Fibroblast of lung (primary cell): ENCODE measurements around the gene LIPH. TPM values are rescaled to one million over a fixed set of nuclear protein-coding genes. Genes with fewer than 3 reads are reported as not detected.

Experiments used
- DNase-seq, 2 donors: peaks; one replicate each; pipeline versions ENCODE4 v3.0.0 to v3.0.0-alpha.2; 2010; ENCODE audit warnings: low read depth in 2 of 2
- H2AFZ ChIP-seq: 2 replicates; pipeline ENCODE4 v1.5.1; 2012; ENCODE audit warnings: low read length, control low read depth, inconsistent platforms
- H3K27ac ChIP-seq: 2 replicates; pipeline ENCODE4 v1.5.1; 2011; ENCODE audit warnings: low read length, control low read depth; ENCODE audit not compliant: insufficient read depth
- H3K27me3 ChIP-seq: 2 replicates; pipeline ENCODE4 v1.5.1; 2011; ENCODE audit warnings: mild to moderate bottlenecking, low read length; ENCODE audit not compliant: control insufficient read depth, insufficient read depth
- H3K36me3 ChIP-seq: 2 replicates; pipeline ENCODE4 v1.5.1; 2011; ENCODE audit warnings: low read length; ENCODE audit not compliant: control insufficient read depth, insufficient read depth
- H3K4me1 ChIP-seq: 2 replicates; pipeline ENCODE4 v1.5.1; 2011; ENCODE audit warnings: low read length; ENCODE audit not compliant: control insufficient read depth, insufficient read depth; ENCODE audit errors: extremely low read depth
- H3K4me2 ChIP-seq: 2 replicates; pipeline ENCODE4 v1.5.1; 2011; ENCODE audit warnings: low read length, control low read depth; ENCODE audit not compliant: insufficient read depth; ENCODE audit errors: extremely low read depth
- H3K4me3 ChIP-seq, 4 experiments: fragments of 200-600 bp in 1 of 4; sonication (generic) in 1 of 4; replicated peaks in 1 of 4; 2 replicates each; pipeline ENCODE4 v1.5.1; 2011 to 2016; ENCODE audit warnings: low read length in 4 of 4, low read depth in 3 of 4, mild to moderate bottlenecking in 3 of 4, control low read depth in 2 of 4, inconsistent platforms in 1 of 4, mixed read lengths in 1 of 4; ENCODE audit not compliant: insufficient read depth in 1 of 4; ENCODE audit errors: control extremely low read depth in 1 of 4
- H3K79me2 ChIP-seq: 2 replicates; pipeline ENCODE4 v1.5.1; 2012; ENCODE audit warnings: mild to moderate bottlenecking, low read length, inconsistent platforms; ENCODE audit not compliant: control insufficient read depth, insufficient read depth
- H3K9ac ChIP-seq: 2 replicates; pipeline ENCODE4 v1.5.1; 2011; ENCODE audit warnings: mild to moderate bottlenecking, low read length, control low read depth; ENCODE audit not compliant: insufficient read depth
- H3K9me3 ChIP-seq: 2 replicates; pipeline ENCODE4 v1.5.1; 2012; ENCODE audit warnings: low read depth, low read length; ENCODE audit not compliant: control insufficient read depth, insufficient read depth
- H4K20me1 ChIP-seq: 2 replicates; pipeline ENCODE4 v1.5.1; 2011; ENCODE audit warnings: low read length; ENCODE audit not compliant: control insufficient read depth, insufficient read depth; ENCODE audit errors: extremely low read depth
- CTCF ChIP-seq, 2 donors: IDR thresholded peaks in 1 of 2; conservative IDR thresholded peaks in 1 of 2; 1 replicate in 1 of 2; 2 replicates in 1 of 2; pipeline ENCODE4 v1.5.1; 2011 to 2012; ENCODE audit warnings: low read length in 2 of 2, control low read depth in 1 of 2, inconsistent platforms in 1 of 2, low read depth in 1 of 2, mild to moderate bottlenecking in 1 of 2
- EZH2 ChIP-seq: IDR thresholded peaks from 2 replicates; pipeline ENCODE4 v1.5.1; 2012; ENCODE audit warnings: low read length, control low read depth, mild to moderate bottlenecking; ENCODE audit errors: missing control alignments
- polyA plus RNA-seq, 2 donors: library from polyadenylated mRNA; depleted of rRNA in 1 of 2; stranded (reverse) in 1 of 2; unstranded in 1 of 2; fragments of >200 nt; gene quantifications; 2 replicates each; pipeline ENCODE4 v1.2.1, GENCODE V29; 2011 to 2012; ENCODE audit warnings: missing spikeins in 1 of 2
- total RNA-seq: library from RNA; depleted of rRNA; stranded (reverse); fragments of >200 nt; gene quantifications from 2 replicates; pipeline ENCODE4 v1.2.1, GENCODE V29; 2014

LIPH gene
- total and polyA plus RNA-seq, 2 donors (not counting 1 experiment from before 2014, with no cell fraction given): 0.32 TPM; not detected in 1

- no peak overlapping the region for H3K4me3 ChIP-seq
- no peaks in the 10 kb centered on the region for H3K79me2 ChIP-seq
- no peaks in the 10 kb centered on the region for H3K36me3 ChIP-seq
- H3K27me3 ChIP-seq: no peaks in the 10 kb centered on the region
- no peak overlapping the region for H3K9ac ChIP-seq
- no peak overlapping the region for H3K4me2 ChIP-seq
- no peaks in the 10 kb centered on the region for H4K20me1 ChIP-seq
- H3K9me3 ChIP-seq: no peaks in the 10 kb centered on the region
- DNase-seq: no peak
- H2AFZ ChIP-seq: no peak overlapping the region
- H3K27ac ChIP-seq: no peak overlapping the region
- TF ChIP-seq CTCF (conservative IDR thresholded peaks at IDR 0.05 in 1 of 2, IDR thresholded peaks at IDR 0.05 in 1 of 2; ENCODE audit: low read depth in 1 of 2, low read length in 2 of 2) (no peak), EZH2 (no peak)
- no peaks in the 10 kb centered on the region for H3K4me1 ChIP-seq
These were observed 25.9 kb downstream of the LIPH start for GRCh38 chr3:185526349-185526951.

- H3K4me3 ChIP-seq: no peak overlapping the region
- H3K4me2 ChIP-seq: no peak overlapping the region
- no peaks in the 10 kb centered on the region for H3K9me3 ChIP-seq
- H2AFZ ChIP-seq: no peak overlapping the region
- H3K27me3 ChIP-seq: no peaks in the 10 kb centered on the region
- TF ChIP-seq CTCF (conservative IDR thresholded peaks at IDR 0.05 in 1 of 2, IDR thresholded peaks at IDR 0.05 in 1 of 2; ENCODE audit: low read depth in 1 of 2, low read length in 2 of 2): no peak
- no peak for TF ChIP-seq EZH2
- H4K20me1 ChIP-seq: no peaks in the 10 kb centered on the region
- no peaks in the 10 kb centered on the region for H3K36me3 ChIP-seq
- H3K9ac ChIP-seq: no peak overlapping the region
- H3K27ac ChIP-seq: no peak overlapping the region
- DNase-seq: no peak
- no peaks in the 10 kb centered on the region for H3K4me1 ChIP-seq
- H3K79me2 ChIP-seq: no peaks in the 10 kb centered on the region
These were observed 30.8 kb downstream of the LIPH start for GRCh38 chr3:185521349-185522138.

- H3K4me2 ChIP-seq: no peak overlapping the region
- no peak overlapping the region for H2AFZ ChIP-seq
- no peak overlapping the region for H3K9ac ChIP-seq
- H3K4me1 ChIP-seq: no peaks in the 10 kb centered on the region
- H4K20me1 ChIP-seq: no peaks in the 10 kb centered on the region
- H3K9me3 ChIP-seq: no peaks in the 10 kb centered on the region
- H3K79me2 ChIP-seq: no peaks in the 10 kb centered on the region
- no peak overlapping the region for H3K4me3 ChIP-seq
- no peaks in the 10 kb centered on the region for H3K36me3 ChIP-seq
- TF ChIP-seq CTCF (conservative IDR thresholded peaks at IDR 0.05 in 1 of 2, IDR thresholded peaks at IDR 0.05 in 1 of 2; ENCODE audit: low read depth in 1 of 2, low read length in 2 of 2) (no peak), EZH2 (no peak)
- H3K27ac ChIP-seq: no peak overlapping the region
- H3K27me3 ChIP-seq: peaks cover 4% of the 10 kb centered on the region
- no peak for DNase-seq
These were observed 33.4 kb downstream of the LIPH start for GRCh38 chr3:185519021-185519420.
